DLD1 (cell line): ENCODE data around the gene ARHGAP26.
"Not testable (repeated sequence)": the region's sequence is repeated elsewhere in the genome, so short reads cannot be mapped to it uniquely, and the experiment has no call there.

Experiments
- in situ Hi-C: cut with HindIII; loops from 2 replicates; pipeline ENCODE4 v1.10.0; 2017; ENCODE audit warnings: low sequenced_read_pairs

ARHGAP26 gene

DNA sequence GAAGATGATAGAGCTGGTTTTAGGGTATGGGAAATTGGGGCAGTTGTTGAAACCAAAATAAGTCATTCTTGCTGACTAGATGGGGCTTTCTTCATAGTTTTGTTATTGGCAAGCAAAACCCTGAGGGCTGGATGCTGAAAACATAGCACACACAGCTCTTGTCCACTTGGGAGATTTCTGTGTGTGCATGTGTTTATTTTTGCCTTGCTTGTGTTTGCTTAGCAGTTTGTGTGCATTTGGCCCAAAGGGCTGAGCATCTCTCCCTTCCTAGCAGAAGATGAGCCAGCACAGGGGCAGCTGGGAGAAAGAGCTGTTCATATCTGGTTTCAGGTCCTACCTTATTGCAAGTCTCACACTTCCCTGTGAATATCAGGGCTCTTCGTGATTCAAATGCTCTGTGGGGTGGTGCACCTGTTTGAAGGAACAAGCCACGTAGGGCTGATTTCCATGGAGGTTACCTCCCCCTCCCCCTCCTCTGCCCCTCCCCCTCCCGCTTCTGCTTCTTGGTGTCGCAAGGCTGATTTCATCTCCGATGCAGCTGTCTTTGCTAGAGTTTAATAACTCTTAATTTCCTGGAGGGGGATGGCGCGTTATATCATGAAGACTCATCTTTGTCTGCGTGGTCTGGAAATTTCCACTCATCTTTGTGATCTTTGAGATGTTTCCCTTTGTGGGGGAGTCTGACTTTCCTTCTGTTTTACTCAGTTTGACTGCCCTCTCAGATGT lies 296.5 kb downstream of the ARHGAP26 start:
- in situ Hi-C loops, result no loop called here

GRCh38 chr5:143068712-143069111 lies 298.5 kb downstream of the ARHGAP26 start:
- in situ Hi-C loops, result no loop called here

DNA sequence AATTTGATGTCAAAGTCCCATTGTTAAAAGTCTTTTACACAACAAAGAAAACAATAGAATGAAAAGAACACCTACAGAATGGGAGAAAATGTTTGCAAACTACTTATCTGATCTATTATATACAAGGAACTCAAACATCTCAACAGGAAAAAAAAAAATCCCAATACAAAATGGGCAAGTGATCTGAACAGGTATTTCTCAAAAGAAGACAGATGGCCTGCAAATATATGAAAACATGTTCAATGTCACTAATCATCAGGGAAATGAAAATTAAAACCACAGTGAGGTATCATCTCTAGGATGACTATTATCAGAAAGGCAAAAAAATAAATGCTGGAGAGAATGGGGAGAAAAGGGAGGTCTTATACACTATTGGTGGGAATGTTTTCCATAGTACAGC lies 301.8 kb downstream of the ARHGAP26 start:
- in situ Hi-C loops, result no loop called here

GRCh38 chr5:143072734-143073133 lies 302.6 kb downstream of the ARHGAP26 start:
- in situ Hi-C loops, result no loop called here

DNA sequence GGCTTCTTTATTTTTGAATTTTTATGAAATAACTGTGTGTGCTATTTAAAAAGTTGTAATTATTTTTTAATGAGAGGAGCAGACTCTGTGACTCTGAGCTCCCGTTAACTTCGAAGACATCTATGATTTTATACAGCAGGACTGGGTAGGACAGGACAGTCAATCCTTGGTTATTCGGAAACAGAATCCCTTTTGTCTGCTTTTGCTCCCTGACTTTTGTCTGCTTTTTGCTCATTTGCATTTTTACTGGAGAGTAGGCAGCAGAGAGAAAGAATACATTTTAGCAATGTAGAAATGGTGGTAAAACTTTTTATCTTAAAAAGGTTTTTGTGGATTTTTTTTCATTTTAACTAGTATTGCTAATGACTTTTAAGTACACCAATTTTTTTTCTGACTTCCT lies 303.6 kb downstream of the ARHGAP26 start:
- in situ Hi-C loops, result no loop called here

DNA sequence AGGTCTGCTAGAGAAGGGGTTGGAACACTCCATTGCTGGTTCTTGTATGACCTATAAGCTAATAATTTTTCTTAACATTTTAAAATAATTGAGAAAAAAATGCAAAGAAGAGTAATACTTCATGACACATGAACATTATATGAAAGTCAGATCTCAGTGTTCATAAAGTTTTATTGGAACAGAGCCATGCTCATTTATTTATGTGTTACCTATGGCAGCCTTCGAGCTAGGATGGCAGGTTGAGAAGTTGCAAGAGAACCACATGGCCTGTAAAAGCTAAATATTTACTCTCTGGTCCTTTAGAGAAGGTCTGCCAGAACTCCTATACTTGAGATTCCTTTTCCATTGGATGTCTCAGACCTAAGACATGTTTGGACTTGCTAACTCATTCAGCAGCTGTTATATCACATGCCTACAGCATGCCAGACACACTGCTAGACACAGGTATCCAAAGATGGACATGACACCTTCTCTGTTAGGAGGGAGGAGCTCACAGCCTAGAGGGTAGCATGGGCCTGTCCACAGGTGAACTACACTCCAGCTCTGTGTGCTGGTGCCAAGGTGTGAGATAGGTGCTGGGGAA lies 304.3 kb downstream of the ARHGAP26 start:
- in situ Hi-C loops, result no loop called here

DNA sequence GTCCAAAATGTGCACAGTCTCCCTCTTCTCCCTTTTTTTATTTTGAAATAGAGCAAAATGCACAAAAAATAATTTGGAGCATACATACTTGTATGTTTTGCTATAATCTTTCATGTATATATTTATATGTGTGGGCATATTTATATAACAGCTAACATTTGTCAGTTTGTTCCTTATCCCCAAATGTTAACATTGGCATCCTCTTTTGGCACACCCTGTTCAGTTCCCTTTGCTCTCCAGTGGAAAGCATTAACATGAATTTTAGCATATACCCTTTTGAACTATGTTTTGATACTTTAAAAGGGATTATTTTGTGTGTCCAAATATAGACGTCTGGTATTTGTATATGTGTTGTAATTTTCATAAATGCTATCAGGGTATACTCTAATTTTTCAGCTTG lies 306.2 kb downstream of the ARHGAP26 start:
- in situ Hi-C loops, result no loop called here

- in situ Hi-C loops, result no loop called here
These were observed 307.4 kb downstream of the ARHGAP26 start for GRCh38 chr5:143077453-143078103.

DNA sequence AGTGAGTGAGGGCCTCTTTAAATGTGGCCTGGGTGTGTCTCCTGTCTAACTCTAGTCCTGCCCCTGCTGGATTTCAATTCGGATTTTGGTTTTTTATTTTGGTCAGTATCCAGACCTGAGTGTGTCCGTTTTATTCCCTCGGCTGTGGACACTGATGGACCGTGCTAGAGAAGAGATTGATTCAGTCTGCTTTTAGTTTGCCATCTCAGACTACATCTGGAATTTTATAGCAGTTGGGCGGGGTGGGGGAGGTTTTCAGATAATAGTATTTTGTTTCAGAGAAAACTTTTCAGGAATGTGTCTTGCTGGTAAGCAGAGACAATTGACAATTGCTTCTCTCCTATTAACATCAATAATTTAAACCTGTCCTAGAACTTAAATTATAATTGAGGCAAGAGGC lies 308.1 kb downstream of the ARHGAP26 start:
- in situ Hi-C loops, result no loop called here

- in situ Hi-C loops, result no loop called here
These were observed 308.8 kb downstream of the ARHGAP26 start for GRCh38 chr5:143078971-143079370.

DNA sequence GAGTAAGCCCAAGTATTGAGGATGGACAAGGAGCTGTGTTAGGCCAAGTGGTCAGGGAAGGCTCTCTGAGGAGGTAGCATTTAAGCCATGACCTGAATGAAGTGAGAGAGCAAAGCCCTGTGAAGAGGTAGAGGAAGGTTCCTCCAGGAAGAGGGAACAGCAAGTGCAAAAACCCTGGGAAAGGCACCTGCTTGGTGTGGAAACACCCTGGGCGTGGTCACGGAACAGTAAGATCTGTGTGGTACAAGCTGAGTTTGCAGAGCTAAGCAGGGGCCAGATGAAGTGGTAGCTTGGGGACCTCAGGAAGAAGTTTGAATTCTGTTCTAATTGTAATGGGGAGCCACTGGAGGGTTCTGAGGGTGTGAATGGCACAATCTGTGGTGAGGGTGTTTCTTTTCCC lies 310.2 kb downstream of the ARHGAP26 start:
- in situ Hi-C loops, result no loop called here

- in situ Hi-C loops, result no loop called here
These were observed 310.8 kb downstream of the ARHGAP26 start for GRCh38 chr5:143080982-143081381.

- in situ Hi-C loops, result no loop called here
These were observed 312.8 kb downstream of the ARHGAP26 start for GRCh38 chr5:143083006-143083405.

DNA sequence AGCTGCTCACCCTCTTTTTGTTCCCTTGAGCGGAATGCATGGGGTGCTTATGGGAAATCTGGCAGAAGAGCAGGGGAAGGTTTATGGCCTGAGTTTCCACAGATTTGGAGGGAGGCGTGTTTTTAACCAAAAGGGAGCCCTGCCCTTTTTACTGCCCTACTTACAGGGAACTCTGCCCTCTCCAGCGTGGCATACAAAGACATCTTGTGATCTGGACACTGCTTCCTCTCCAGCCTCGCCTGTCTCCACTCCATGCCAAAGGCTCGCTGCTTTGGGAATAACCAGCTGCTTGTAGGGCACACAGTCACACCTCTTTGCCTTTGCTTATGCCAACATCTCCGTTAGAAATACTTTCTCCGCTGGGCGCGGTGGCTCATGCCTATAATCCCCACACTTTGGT lies 314.2 kb downstream of the ARHGAP26 start:
- in situ Hi-C loops, result no loop called here

DNA sequence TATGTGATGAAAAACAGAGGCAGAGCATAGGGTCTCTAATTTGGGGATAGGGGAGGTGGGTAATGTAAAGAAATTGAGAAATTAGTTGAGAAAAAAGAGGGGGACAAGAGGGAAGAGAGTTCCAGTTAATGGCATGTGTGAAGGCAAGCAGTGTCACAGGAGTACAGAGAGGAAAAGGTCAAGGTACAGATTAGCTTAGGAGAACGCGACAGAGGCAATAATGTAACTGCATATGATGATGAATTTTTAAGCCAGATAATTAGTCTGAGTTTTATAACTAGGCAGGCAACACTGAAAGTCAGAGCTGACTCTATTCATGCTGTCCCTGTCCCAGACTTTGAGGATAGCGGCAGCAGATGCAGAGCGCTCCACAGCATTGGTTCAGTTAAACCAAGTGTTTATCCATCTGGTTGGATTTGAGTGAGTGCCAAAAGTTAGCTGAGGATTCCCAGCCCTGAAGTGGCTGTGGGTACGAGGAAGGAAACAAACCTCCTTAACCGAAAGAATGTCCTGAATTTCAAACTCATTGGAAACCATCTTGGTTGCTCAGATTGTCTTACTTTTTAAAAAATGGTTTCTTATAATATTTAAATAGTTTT lies 315.2 kb downstream of the ARHGAP26 start:
- in situ Hi-C loops, result no loop called here

GRCh38 chr5:143086546-143086907 lies 316.4 kb downstream of the ARHGAP26 start:
- in situ Hi-C loops, result no loop called here

- in situ Hi-C loops, result no loop called here
These were observed 316.9 kb downstream of the ARHGAP26 start for GRCh38 chr5:143086908-143087637.

DNA sequence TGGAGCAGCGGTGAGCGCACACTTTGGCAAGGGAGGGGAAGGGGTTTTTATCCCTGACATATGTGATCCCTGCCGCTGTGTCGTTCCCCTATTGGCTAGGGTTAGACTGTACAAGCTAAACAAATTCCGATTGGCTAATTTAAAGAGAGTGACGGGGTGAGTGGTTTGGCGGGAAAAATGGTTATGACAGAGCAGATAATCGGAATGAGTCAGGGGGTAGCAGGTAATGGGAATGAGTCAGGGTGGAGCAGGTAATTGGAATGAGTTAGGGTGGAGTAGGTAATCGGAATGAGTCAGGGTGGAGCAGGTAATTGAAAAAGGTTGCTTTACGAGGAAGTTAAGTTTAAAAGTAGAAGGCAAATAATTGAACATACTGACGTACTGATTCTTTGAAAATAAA lies 318.5 kb downstream of the ARHGAP26 start:
- in situ Hi-C loops, result not testable (repeated sequence)

DNA sequence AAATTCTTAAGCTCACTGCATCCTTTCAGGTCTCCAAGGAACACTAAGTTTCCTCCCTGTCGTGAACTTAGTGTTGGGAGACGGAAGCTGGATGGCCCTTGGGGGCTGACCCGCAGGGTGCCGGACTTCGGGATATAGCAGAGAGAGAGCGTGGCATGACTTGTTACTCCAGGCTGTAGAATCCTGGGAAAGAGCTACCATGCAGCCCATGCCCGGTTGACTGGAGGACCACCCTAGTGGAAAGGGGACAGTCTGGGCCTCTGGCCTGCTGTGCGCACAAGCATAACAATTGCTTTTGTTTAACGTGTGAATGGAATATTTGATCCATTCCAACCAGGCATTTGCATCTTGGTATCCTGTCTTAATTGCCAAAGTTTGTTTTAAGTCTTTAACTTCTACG lies 319.9 kb downstream of the ARHGAP26 start:
- in situ Hi-C loops, result not testable (repeated sequence)

DNA sequence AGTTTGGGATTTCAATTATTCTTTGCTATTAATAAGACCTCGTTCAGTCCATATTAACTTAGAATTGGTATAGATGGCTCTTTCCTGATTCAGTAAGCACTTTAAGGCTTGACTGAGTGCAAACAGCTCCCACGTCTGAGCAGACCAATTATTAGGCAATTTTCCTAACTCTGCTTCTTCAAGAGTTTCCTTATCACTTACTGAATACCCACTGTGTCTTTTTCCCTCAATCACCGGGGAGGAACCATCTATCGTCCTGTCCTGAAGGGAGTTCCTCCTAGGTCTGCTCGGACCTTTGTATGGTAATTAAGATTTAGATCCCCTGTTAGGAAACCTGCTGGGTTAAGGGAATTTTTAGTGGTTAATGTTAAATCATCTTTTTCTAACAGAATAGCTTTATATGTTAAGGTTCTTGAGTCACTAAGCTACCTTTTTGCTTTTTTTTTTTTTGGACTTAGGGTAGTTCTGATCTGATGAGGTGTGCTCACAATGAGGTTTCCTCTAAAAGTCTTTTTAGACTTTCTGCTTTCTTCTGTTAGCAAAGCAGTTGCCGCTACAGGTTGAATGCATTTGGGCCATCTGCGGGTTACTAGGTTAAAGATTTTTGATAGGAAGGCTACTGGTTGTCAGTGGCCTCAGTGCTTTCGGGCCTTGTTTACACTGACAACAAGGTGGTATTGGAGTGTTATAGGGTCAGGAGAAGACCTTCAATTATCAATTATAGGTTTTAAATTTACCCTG lies 322.7 kb downstream of the ARHGAP26 start:
- in situ Hi-C loops, result not testable (repeated sequence)
